Thyroid gland (tissue), 4 donors: ENCODE measurements around the gene ENTR1.
"Not testable (repeated sequence)": the region's sequence is repeated elsewhere in the genome, so short reads cannot be mapped to it uniquely, and the experiment has no call there.

Source experiments
- CTCF ChIP-seq, 6 experiments: fragments of 200-600 bp in 3 of 6; fragments of 450-650 bp in 3 of 6; sonication (generic) in 3 of 6; IDR thresholded peaks; one replicate each; pipeline ENCODE4 v1.5.1; 2016 to 2019; ENCODE audit warnings: antibody characterized with exemption in 6 of 6, mild to moderate bottlenecking in 2 of 6, inconsistent platforms in 1 of 6, moderate library complexity in 1 of 6
- POLR2A ChIP-seq, 2 donors: fragments of 450-650 bp; IDR thresholded peaks; one replicate each; pipeline ENCODE4 v1.6.1; 2017; ENCODE audit warnings: antibody characterized with exemption in 2 of 2, mild to moderate bottlenecking in 2 of 2, moderate library complexity in 1 of 2

- not testable (repeated sequence) for TF ChIP-seq CTCF, POLR2A (IDR thresholded peaks at IDR 0.05)
Observed at GRCh38 chr9:136407061-136407460, 3.4 kb downstream of the ENTR1 start.
